ENCODE results near the gene RIPPLY3. TPM values are rescaled to one million over a fixed set of nuclear protein-coding genes. Genes with fewer than 3 reads are reported as not detected.
"Not testable (repeated sequence)": the region's sequence is repeated elsewhere in the genome, so short reads cannot be mapped to it uniquely, and the experiment has no call there.

Gene RIPPLY3
- total RNA-seq, 1 donor from 2014 or later: 17.9 TPM

GRCh38 chr21:37000381-37000780 is 6.1 kb upstream of the RIPPLY3 start:
- Mint-ChIP-seq H3K9me3 (ENCODE audit: low read depth) (no peaks in the 10 kb centered on the region), H3K27me3 (peaks cover 7% of the 10 kb centered on the region), H3K4me1 (ENCODE audit: low read depth) (no peaks in the 10 kb centered on the region), H3K4me3 (ENCODE audit: low read depth) (no peak overlapping the region), H3K36me3 (ENCODE audit: insufficient read depth) (no peaks in the 10 kb centered on the region), H3K27ac (no peak overlapping the region)
- no peak for TF ChIP-seq CTCF (IDR thresholded peaks at IDR 0.05; ENCODE audit: unreplicated experiment)
- no peak for DNase-seq (ENCODE audit: low spot score, unreplicated experiment)

GRCh38 chr21:37001441-37001840 is 5.1 kb upstream of the RIPPLY3 start:
- TF ChIP-seq CTCF (IDR thresholded peaks at IDR 0.05; ENCODE audit: unreplicated experiment): no peak
- Mint-ChIP-seq H3K4me1 (ENCODE audit: low read depth) (no peaks in the 10 kb centered on the region), H3K36me3 (ENCODE audit: insufficient read depth) (no peaks in the 10 kb centered on the region), H3K9me3 (ENCODE audit: low read depth) (no peaks in the 10 kb centered on the region), H3K27ac (no peak overlapping the region), H3K4me3 (ENCODE audit: low read depth) (no peak overlapping the region), H3K27me3 (peaks cover 7% of the 10 kb centered on the region)
- DNase-seq (ENCODE audit: low spot score, unreplicated experiment): no peak

GRCh38 chr21:37002851-37003250 is 3.7 kb upstream of the RIPPLY3 start:
- not testable (repeated sequence) for H3K4me3 Mint-ChIP-seq (ENCODE audit: low read depth); DNase-seq (ENCODE audit: low spot score, unreplicated experiment); H3K27ac Mint-ChIP-seq; H3K4me1 Mint-ChIP-seq (ENCODE audit: low read depth); H3K36me3 Mint-ChIP-seq (ENCODE audit: insufficient read depth); H3K27me3 Mint-ChIP-seq; H3K9me3 Mint-ChIP-seq (ENCODE audit: low read depth)

GRCh38 chr21:37003917-37004316 is 2.6 kb upstream of the RIPPLY3 start:
- H3K27me3 Mint-ChIP-seq; H3K4me3 Mint-ChIP-seq (ENCODE audit: low read depth); H3K36me3 Mint-ChIP-seq (ENCODE audit: insufficient read depth); H3K27ac Mint-ChIP-seq; H3K4me1 Mint-ChIP-seq (ENCODE audit: low read depth); DNase-seq (ENCODE audit: low spot score, unreplicated experiment); H3K9me3 Mint-ChIP-seq (ENCODE audit: low read depth): not testable (repeated sequence)

GRCh38 chr21:37005548-37006485 is 685 bp upstream of the RIPPLY3 start:
- peak; percentile 24 for DNase-seq (ENCODE audit: low spot score, unreplicated experiment)
- no peaks in the 10 kb centered on the region for H3K36me3 Mint-ChIP-seq (ENCODE audit: insufficient read depth)
- H3K4me3 Mint-ChIP-seq (ENCODE audit: low read depth): peak overlapping the region; percentile 69

GRCh38 chr21:37008724-37009123 is 2.2 kb downstream of the RIPPLY3 start:
- Mint-ChIP-seq H3K9me3 (ENCODE audit: low read depth) (no peaks in the 10 kb centered on the region), H3K4me3 (ENCODE audit: low read depth) (peak overlapping the region; percentile 74), H3K27ac (peak overlapping the region; percentile 96), H3K27me3 (no peaks in the 10 kb centered on the region), H3K4me1 (ENCODE audit: low read depth) (peaks cover 25% of the 10 kb centered on the region), H3K36me3 (ENCODE audit: insufficient read depth) (peaks cover 5% of the 10 kb centered on the region)
- peak; percentile 53 for DNase-seq (ENCODE audit: low spot score, unreplicated experiment)
- no peak for TF ChIP-seq CTCF (IDR thresholded peaks at IDR 0.05; ENCODE audit: unreplicated experiment)

More at GRCh38 chr21:37005548-37006485, 685 bp upstream of the RIPPLY3 start:
- Mint-ChIP-seq H3K27me3 (no peaks in the 10 kb centered on the region), H3K27ac (no peak overlapping the region), H3K9me3 (ENCODE audit: low read depth) (no peaks in the 10 kb centered on the region), H3K4me1 (ENCODE audit: low read depth) (peaks cover 23% of the 10 kb centered on the region)
- no peak for TF ChIP-seq CTCF (IDR thresholded peaks at IDR 0.05; ENCODE audit: unreplicated experiment)
